OCI-LY3 (cell line): ENCODE measurements around the gene DLX4.

Experiments used
- EZH2phosphoT487 ChIP-seq: fragments of 200-600 bp; shearing (Covaris generic); IDR thresholded peaks from 2 replicates; pipeline ENCODE4 v1.6.1; 2018; ENCODE audit warnings: antibody characterized with exemption, mixed run types, low read depth
- TF ChIP-seq, protein P1 (sequence below): fragments of 200-600, 300-600 bp; sonication (generic); IDR thresholded peaks from 2 replicates; pipeline ENCODE4 v1.5.1; 2014; ENCODE audit warnings: antibody characterized with exemption, low read length, low read depth

DNA sequence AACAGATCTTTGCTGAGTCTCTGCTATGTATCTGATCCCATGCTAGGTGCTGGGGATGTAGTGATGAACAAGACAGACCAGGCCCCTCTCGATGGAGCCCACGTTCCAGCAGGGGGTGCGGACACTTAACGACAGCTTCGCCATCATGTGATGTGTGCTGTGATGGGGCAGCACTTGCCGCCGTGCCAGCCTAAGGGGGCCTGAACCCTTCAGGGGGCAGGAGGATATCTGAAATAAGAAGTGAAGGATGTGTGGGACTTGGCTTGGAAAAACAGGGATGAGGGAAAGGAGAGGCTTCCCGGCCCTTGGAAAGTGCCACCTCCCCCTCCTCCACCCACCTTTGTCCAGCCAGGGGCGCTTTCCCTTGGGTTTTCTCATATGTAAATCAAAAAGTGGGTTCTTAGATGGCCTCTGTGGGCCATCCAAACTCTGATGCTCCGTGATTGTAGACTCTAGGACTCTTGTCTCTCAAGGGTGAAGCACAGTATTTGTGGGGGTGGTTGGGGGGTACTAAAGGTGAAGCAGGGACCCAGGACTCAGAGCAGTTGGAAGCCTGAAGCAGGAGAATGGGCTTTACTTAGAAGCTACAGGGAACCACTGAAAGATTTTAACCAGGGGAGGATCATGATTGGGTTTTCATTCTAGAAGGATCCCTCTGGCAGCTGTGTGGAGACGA, 30.0 kb downstream of the DLX4 start:
- TF ChIP-seq, protein P1, sequence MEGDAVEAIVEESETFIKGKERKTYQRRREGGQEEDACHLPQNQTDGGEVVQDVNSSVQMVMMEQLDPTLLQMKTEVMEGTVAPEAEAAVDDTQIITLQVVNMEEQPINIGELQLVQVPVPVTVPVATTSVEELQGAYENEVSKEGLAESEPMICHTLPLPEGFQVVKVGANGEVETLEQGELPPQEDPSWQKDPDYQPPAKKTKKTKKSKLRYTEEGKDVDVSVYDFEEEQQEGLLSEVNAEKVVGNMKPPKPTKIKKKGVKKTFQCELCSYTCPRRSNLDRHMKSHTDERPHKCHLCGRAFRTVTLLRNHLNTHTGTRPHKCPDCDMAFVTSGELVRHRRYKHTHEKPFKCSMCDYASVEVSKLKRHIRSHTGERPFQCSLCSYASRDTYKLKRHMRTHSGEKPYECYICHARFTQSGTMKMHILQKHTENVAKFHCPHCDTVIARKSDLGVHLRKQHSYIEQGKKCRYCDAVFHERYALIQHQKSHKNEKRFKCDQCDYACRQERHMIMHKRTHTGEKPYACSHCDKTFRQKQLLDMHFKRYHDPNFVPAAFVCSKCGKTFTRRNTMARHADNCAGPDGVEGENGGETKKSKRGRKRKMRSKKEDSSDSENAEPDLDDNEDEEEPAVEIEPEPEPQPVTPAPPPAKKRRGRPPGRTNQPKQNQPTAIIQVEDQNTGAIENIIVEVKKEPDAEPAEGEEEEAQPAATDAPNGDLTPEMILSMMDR = no peak
- TF ChIP-seq EZH2phosphoT487 = no peak
